H9 (cell line): ENCODE measurements around the gene GPR141. TPM values are rescaled to one million over a fixed set of nuclear protein-coding genes. Genes with fewer than 3 reads are reported as not detected.

Source experiments
- DNase-seq: peaks from one replicate; pipeline ENCODE4 v3.0.0-alpha.2; 2017
- H2AFZ ChIP-seq: one replicate; pipeline ENCODE4 v1.6.1; 2013; ENCODE audit warnings: mild to moderate bottlenecking, low read length, control low read depth, moderate library complexity
- H2AK5ac ChIP-seq: 2 replicates; pipeline ENCODE4 v1.6.1; 2013; ENCODE audit warnings: low read length, control low read depth, mixed read lengths; ENCODE audit not compliant: insufficient read length
- H2BK120ac ChIP-seq: one replicate; pipeline ENCODE4 v1.6.1; 2013; ENCODE audit warnings: low read depth, mild to moderate bottlenecking, low read length, control low read depth, inconsistent platforms; ENCODE audit not compliant: poor library complexity, severe bottlenecking
- H2BK12ac ChIP-seq: 2 replicates; pipeline ENCODE4 v1.6.1; 2013; ENCODE audit warnings: low read length, control low read depth, mixed read lengths, low read depth; ENCODE audit not compliant: insufficient read length
- H2BK15ac ChIP-seq: 2 replicates; pipeline ENCODE4 v1.6.1; 2013; ENCODE audit warnings: low read depth, low read length, control low read depth
- H2BK20ac ChIP-seq: one replicate; pipeline ENCODE4 v1.6.1; 2013; ENCODE audit warnings: low read depth, mild to moderate bottlenecking, low read length, control low read depth, inconsistent platforms; ENCODE audit not compliant: poor library complexity, severe bottlenecking
- H2BK5ac ChIP-seq: 2 replicates; pipeline ENCODE4 v1.6.1; 2013; ENCODE audit warnings: low read length, control low read depth, mixed read lengths; ENCODE audit not compliant: insufficient read length
- H3K14ac ChIP-seq: 2 replicates; pipeline ENCODE4 v1.6.1; 2013; ENCODE audit warnings: low read length, control low read depth; ENCODE audit not compliant: insufficient read depth
- H3K18ac ChIP-seq: 2 replicates; pipeline ENCODE4 v1.6.1; 2013; ENCODE audit warnings: low read depth, mild to moderate bottlenecking, mixed read lengths, low read length, control low read depth; ENCODE audit not compliant: insufficient read length
- H3K23ac ChIP-seq: 2 replicates; pipeline ENCODE4 v1.6.1; 2013; ENCODE audit warnings: low read length, control low read depth, mixed read lengths, low read depth; ENCODE audit not compliant: insufficient read length
- H3K23me2 ChIP-seq: 2 replicates; pipeline ENCODE4 v1.6.1; 2013; ENCODE audit warnings: low read depth, mild to moderate bottlenecking, mixed read lengths, low read length, control low read depth; ENCODE audit not compliant: insufficient read length, poor library complexity, severe bottlenecking
- H3K27ac ChIP-seq: 2 replicates; pipeline ENCODE4 v1.5.1; 2013; ENCODE audit warnings: low read length, control low read depth, mixed read lengths, low read depth; ENCODE audit not compliant: insufficient read length
- H3K27me3 ChIP-seq: 2 replicates; pipeline ENCODE4 v1.6.1; 2013; ENCODE audit warnings: low read length, control low read depth, inconsistent platforms; ENCODE audit not compliant: insufficient read depth
- H3K4ac ChIP-seq: 2 replicates; pipeline ENCODE4 v1.6.1; 2013; ENCODE audit warnings: low read depth, mild to moderate bottlenecking, control low read depth, inconsistent platforms, low read length, moderate library complexity
- H3K4me1 ChIP-seq: 2 replicates; pipeline ENCODE4 v1.6.1; 2013; ENCODE audit warnings: low read length, control low read depth, inconsistent platforms; ENCODE audit not compliant: insufficient read depth
- H3K4me2 ChIP-seq: 2 replicates; pipeline ENCODE4 v1.6.1; 2013; ENCODE audit warnings: low read length, control low read depth, mixed read lengths; ENCODE audit not compliant: insufficient read length, insufficient read depth
- H3K56ac ChIP-seq: 2 replicates; pipeline ENCODE4 v1.6.1; 2013; ENCODE audit warnings: low read depth, mild to moderate bottlenecking, mixed read lengths, low read length, control low read depth; ENCODE audit not compliant: insufficient read length
- H3K79me1 ChIP-seq: 2 replicates; pipeline ENCODE4 v1.6.1; 2013; ENCODE audit warnings: low read depth, mild to moderate bottlenecking, moderate library complexity, low read length, control low read depth, inconsistent platforms; ENCODE audit not compliant: insufficient read depth, poor library complexity, severe bottlenecking
- H3K79me2 ChIP-seq: 2 replicates; pipeline ENCODE4 v1.6.1; 2013; ENCODE audit warnings: low read length, control low read depth, inconsistent platforms; ENCODE audit not compliant: insufficient read depth
- H3K9ac ChIP-seq: 2 replicates; pipeline ENCODE4 v1.6.1; 2013; ENCODE audit warnings: low read length, control low read depth, mixed read lengths; ENCODE audit not compliant: insufficient read length; ENCODE audit errors: extremely low read depth
- H3K9me3 ChIP-seq: one replicate; pipeline ENCODE4 v1.6.1; 2013; ENCODE audit warnings: low read depth, low read length, inconsistent platforms; ENCODE audit not compliant: control insufficient read depth
- H3T11ph ChIP-seq: one replicate; pipeline ENCODE4 v1.6.1; 2013; ENCODE audit warnings: mild to moderate bottlenecking, low read length, control low read depth, inconsistent platforms
- H4K20me1 ChIP-seq: one replicate; pipeline ENCODE4 v1.6.1; 2013; ENCODE audit not compliant: control insufficient read depth, insufficient read length, insufficient read depth
- H4K5ac ChIP-seq: 2 replicates; pipeline ENCODE4 v1.6.1; 2013; ENCODE audit warnings: low read depth, mild to moderate bottlenecking, mixed read lengths, low read length, control low read depth; ENCODE audit not compliant: insufficient read length
- H4K8ac ChIP-seq: replicated peaks from 2 replicates; pipeline ENCODE4 v1.6.1; 2013; ENCODE audit warnings: low read length, control low read depth, mixed read lengths, low read depth; ENCODE audit not compliant: insufficient read length
- H4K91ac ChIP-seq: 2 replicates; pipeline ENCODE4 v1.6.1; 2013; ENCODE audit warnings: low read depth, mild to moderate bottlenecking, moderate library complexity, mixed read lengths, low read length, control low read depth; ENCODE audit not compliant: insufficient read length
- H3K27ac Mint-ChIP-seq, 3 experiments: 2 replicates in 2 of 3; 3 replicates in 1 of 3; pipeline ENCODE4 v1.8.0; 2020 to 2021; ENCODE audit warnings: mixed read lengths in 3 of 3, mild to moderate bottlenecking in 1 of 3, moderate library complexity in 1 of 3
- H3K27me3 Mint-ChIP-seq: 2 replicates; pipeline ENCODE4 v1.8.0; 2021; ENCODE audit warnings: low read depth, mild to moderate bottlenecking, moderate library complexity, mixed read lengths
- H3K36me3 Mint-ChIP-seq, 3 experiments: 2 replicates in 2 of 3; 3 replicates in 1 of 3; pipeline ENCODE4 v1.8.0; 2020 to 2021; ENCODE audit warnings: low read depth in 3 of 3, mixed read lengths in 3 of 3; ENCODE audit not compliant: insufficient read depth in 1 of 3
- H3K4me1 Mint-ChIP-seq, 2 experiments: 2 replicates each; pipeline ENCODE4 v1.8.0; 2020; ENCODE audit warnings: mixed read lengths in 2 of 2
- H3K4me3 Mint-ChIP-seq, 2 experiments: 2 replicates in 1 of 2; 3 replicates in 1 of 2; pipeline ENCODE4 v1.8.0; 2020 to 2021; ENCODE audit warnings: mild to moderate bottlenecking in 2 of 2, mixed read lengths in 2 of 2, moderate library complexity in 1 of 2
- H3K9me3 Mint-ChIP-seq, 2 experiments: 2 replicates in 1 of 2; 3 replicates in 1 of 2; pipeline ENCODE4 v1.8.0; 2020; ENCODE audit warnings: mild to moderate bottlenecking in 2 of 2, mixed read lengths in 2 of 2, moderate library complexity in 1 of 2
- CTCF ChIP-seq: fragments of 200-600 bp; sonication (generic); conservative IDR thresholded peaks from 3 replicates; pipeline ENCODE4 v1.8.0; 2021; ENCODE audit warnings: antibody characterized with exemption, mild to moderate bottlenecking
- WGBS: extraction: QIAGEN DNeasy Blood & Tissue Kit; methylation state at CpG from one replicate; pipeline ENCODE4 v1.1.7; 2013; ENCODE audit warnings: missing lambda C conversion rate, low lambda C conversion rate, mixed read lengths; ENCODE audit not compliant: insufficient read length; ENCODE audit errors: extremely low coverage; 5-methylcytosine and 5-hydroxymethylcytosine counted together
- total RNA-seq: library from RNA; stranded (reverse); gene quantifications from 2 replicates; pipeline ENCODE4 v1.2.1, GENCODE V29; 2021

Gene GPR141
- total RNA-seq, 1 experiment from 2014 or later = 0.50 TPM

DNA sequence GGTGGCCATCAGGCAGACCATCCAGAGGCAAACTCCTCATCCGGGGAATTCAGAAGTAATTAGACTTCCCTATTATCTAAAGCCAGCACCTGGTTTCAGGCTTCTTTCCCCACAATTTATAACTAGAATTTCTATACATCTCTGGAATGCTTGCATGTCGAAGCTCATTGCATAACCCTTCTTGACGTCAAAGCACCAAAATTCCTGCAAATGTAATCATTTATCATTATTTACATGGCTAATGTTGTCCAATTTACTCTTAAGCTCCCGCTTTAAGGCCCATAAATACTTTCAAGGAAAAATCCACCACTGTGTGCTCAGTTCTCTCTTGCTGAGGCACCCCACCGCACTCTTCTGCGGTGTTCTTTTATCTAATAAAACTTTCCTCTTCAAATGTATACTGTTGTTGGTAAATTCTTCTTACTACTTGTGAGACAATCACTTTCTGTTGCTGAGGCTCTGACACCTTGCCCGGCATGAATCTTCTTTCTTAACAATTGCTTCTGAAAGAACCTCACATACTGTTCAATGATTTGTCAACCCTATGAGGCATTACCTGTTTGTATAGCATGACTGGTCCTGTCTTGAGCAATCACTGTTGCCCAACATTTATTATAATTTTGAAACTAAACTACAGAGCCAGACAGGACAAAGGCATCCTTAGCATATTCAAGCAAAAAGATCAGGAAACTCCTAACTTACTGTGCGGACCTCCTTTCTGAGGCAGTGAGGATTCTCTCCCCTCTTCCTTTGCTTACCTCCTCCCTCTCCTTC lies 17.4 kb upstream of the GPR141 start:
- Mint-ChIP-seq H3K27me3 (no peaks in the 10 kb centered on the region), H3K36me3 (no peaks in the 10 kb centered on the region), H3K9me3 (no peaks in the 10 kb centered on the region), H3K27ac (peak overlapping the region in 1 of 3 experiments; percentile 4; a peak in 1 of 7 replicates), H3K4me3 (no peak overlapping the region), H3K4me1 (peaks cover 40% of the 10 kb centered on the region in 2 experiments)
- H4K5ac ChIP-seq = no peak overlapping the region
- no peaks in the 10 kb centered on the region for H3K23me2 ChIP-seq
- WGBS = no CpG with 5 or more reads among the region's 8 CpGs
- H2BK12ac ChIP-seq = no peak overlapping the region
- no peaks in the 10 kb centered on the region for H3K27me3 ChIP-seq
- H3K4me1 ChIP-seq = peaks cover 13% of the 10 kb centered on the region
- H3K79me2 ChIP-seq = no peaks in the 10 kb centered on the region
- H2BK5ac ChIP-seq = no peak overlapping the region
- no peak overlapping the region for H4K91ac ChIP-seq
- H3K79me1 ChIP-seq = no peaks in the 10 kb centered on the region
- no peak overlapping the region for H3K4me2 ChIP-seq
- H4K8ac ChIP-seq = no peak overlapping the region
- no peak overlapping the region for H3K23ac ChIP-seq
- no peak overlapping the region for H3K9ac ChIP-seq
- H4K20me1 ChIP-seq = no peaks in the 10 kb centered on the region
- H3K9me3 ChIP-seq = no peaks in the 10 kb centered on the region
- H2AK5ac ChIP-seq = no peak overlapping the region
- H3K18ac ChIP-seq = no peak overlapping the region
- H2BK120ac ChIP-seq = no peak overlapping the region
- no peak overlapping the region for H2AFZ ChIP-seq
- no peak overlapping the region for H3T11ph ChIP-seq
- no peak overlapping the region for H3K4ac ChIP-seq
- no peak for DNase-seq
- H3K14ac ChIP-seq = no peak overlapping the region
- no peak overlapping the region for H2BK15ac ChIP-seq
- TF ChIP-seq CTCF = no peak
- no peak overlapping the region for H3K56ac ChIP-seq
- no peak overlapping the region for H2BK20ac ChIP-seq
- no peak overlapping the region for H3K27ac ChIP-seq
